PC-3 (cell line): Measurements from ENCODE around the gene COMT.

ENCODE experiments used
- EZH2 ChIP-seq: fragments of 300-600 bp; sonication (generic); IDR thresholded peaks from one replicate; pipeline ENCODE4 v1.6.1; 2017; ENCODE audit warnings: antibody characterized with exemption, mild to moderate bottlenecking, low read length; ENCODE audit not compliant: unreplicated experiment
- EZH2phosphoT487 ChIP-seq: fragments of 300-600 bp; sonication (generic); IDR thresholded peaks from 2 replicates; pipeline ENCODE4 v1.6.1; 2018; ENCODE audit warnings: mild to moderate bottlenecking, antibody characterized with exemption, low read length, borderline replicate concordance
- TF ChIP-seq, protein P1 (sequence below): fragments of 300-600 bp; sonication (generic); conservative IDR thresholded peaks from 2 replicates; pipeline ENCODE4 v1.5.1; 2017; ENCODE audit warnings: antibody characterized with exemption, low read depth, mild to moderate bottlenecking, low read length

DNA sequence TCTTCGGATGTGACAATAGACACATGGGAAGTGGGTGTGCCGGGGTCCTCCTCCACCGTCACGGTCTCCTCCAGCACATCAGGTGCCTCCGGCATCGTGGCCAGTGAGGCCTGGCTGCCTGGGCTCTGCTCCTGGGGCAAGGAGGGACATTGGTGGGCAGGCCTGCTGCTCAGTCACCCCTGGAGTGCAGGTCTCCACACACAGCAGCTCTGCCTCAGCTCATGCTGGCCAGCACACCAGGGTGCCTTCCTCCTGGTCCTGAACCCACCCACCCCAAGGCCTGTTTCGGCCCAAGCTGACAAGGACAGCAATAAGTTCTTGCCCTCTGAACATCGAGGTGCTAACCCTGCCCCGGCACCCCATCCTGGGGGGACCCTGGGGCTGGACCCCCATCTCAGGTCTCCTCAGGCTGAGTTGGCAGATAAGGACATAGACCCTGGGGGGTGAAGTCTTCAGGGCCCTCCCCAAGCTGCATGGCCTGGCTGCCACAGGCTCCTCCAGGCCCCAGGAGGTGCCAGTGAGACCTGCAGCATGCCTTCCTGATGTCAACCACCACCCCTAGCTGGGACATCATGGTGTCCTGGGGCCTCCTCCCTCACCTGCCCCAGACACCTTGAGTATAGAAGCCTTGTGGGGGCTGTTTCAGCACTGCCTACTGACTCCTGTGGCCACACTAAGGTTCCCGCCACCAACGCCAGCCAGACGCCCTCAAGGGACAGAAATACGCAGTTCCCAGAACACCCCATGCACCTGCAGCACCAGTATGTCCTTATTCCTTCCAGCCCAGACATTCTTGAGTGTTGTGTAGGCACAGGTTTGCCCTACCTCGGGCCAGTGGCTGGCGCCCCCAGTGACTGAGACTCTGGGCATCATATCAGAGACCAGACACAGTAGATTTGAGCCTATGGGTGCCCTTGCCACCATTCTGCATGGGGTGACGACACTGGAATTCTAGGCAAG lies 40.7 kb downstream of the COMT start:
- TF ChIP-seq EZH2phosphoT487 (no peak), EZH2 (no peak)
- TF ChIP-seq, protein P1, sequence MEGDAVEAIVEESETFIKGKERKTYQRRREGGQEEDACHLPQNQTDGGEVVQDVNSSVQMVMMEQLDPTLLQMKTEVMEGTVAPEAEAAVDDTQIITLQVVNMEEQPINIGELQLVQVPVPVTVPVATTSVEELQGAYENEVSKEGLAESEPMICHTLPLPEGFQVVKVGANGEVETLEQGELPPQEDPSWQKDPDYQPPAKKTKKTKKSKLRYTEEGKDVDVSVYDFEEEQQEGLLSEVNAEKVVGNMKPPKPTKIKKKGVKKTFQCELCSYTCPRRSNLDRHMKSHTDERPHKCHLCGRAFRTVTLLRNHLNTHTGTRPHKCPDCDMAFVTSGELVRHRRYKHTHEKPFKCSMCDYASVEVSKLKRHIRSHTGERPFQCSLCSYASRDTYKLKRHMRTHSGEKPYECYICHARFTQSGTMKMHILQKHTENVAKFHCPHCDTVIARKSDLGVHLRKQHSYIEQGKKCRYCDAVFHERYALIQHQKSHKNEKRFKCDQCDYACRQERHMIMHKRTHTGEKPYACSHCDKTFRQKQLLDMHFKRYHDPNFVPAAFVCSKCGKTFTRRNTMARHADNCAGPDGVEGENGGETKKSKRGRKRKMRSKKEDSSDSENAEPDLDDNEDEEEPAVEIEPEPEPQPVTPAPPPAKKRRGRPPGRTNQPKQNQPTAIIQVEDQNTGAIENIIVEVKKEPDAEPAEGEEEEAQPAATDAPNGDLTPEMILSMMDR = no peak
